Subcutaneous adipose tissue (tissue), 4 donors: ENCODE data around the gene SNCG. TPM values are rescaled to one million over a fixed set of nuclear protein-coding genes. Genes with fewer than 3 reads are reported as not detected.

Experiments
- total RNA-seq, 4 donors: library from RNA; depleted of rRNA; stranded (reverse); fragments of >200 nt; gene quantifications; one replicate each; pipeline ENCODE4 v1.1.0, GENCODE V29; 2016
- TF ChIP-seq, protein P1 (sequence below): fragments of 450-650 bp; IDR thresholded peaks from one replicate; pipeline ENCODE4 v1.5.1; 2016; ENCODE audit warnings: low read depth, mild to moderate bottlenecking, control low read depth, antibody characterized with exemption, moderate library complexity

SNCG gene
- 100 to 1,000 TPM; 172 to 362 (median 205) TPM for total RNA-seq

DNA sequence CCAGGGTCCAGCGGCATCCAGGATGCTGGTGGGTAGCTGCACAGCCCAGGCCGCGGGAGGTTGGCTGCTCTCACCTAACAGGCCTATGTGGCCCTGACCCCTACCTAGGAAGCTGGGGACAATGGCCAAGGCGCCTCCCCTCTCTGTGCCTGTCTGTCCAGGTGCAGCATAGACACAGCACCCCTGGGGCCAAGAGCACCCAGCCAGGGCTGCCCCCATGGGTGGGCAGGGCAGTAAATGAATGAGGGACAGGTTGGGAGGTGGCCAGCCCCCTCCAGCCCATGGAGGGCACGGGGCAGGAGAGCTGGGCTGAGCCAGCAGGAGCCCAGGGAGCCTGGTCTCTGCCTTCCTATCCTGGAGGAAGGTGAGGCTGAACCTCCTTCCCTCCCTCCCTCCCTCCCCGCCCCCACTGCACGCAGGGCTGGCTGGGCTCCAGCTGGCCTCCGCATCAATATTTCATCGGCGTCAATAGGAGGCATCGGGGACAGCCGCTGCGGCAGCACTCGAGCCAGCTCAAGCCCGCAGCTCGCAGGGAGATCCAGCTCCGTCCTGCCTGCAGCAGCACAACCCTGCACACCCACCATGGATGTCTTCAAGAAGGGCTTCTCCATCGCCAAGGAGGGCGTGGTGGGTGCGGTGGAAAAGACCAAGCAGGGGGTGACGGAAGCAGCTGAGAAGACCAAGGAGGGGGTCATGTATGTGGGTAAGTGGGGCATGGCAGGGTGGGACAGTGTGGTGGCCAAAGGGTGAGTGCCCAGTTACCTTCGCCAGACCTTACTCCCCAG is at the start of gene SNCG:
TSS of gene SNCG (plus strand) at position 484 of the 785 bp plus-strand sequence. CDS start at position 583, 99 bp downstream.
- TF ChIP-seq, protein P1, sequence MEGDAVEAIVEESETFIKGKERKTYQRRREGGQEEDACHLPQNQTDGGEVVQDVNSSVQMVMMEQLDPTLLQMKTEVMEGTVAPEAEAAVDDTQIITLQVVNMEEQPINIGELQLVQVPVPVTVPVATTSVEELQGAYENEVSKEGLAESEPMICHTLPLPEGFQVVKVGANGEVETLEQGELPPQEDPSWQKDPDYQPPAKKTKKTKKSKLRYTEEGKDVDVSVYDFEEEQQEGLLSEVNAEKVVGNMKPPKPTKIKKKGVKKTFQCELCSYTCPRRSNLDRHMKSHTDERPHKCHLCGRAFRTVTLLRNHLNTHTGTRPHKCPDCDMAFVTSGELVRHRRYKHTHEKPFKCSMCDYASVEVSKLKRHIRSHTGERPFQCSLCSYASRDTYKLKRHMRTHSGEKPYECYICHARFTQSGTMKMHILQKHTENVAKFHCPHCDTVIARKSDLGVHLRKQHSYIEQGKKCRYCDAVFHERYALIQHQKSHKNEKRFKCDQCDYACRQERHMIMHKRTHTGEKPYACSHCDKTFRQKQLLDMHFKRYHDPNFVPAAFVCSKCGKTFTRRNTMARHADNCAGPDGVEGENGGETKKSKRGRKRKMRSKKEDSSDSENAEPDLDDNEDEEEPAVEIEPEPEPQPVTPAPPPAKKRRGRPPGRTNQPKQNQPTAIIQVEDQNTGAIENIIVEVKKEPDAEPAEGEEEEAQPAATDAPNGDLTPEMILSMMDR = no peak

DNA sequence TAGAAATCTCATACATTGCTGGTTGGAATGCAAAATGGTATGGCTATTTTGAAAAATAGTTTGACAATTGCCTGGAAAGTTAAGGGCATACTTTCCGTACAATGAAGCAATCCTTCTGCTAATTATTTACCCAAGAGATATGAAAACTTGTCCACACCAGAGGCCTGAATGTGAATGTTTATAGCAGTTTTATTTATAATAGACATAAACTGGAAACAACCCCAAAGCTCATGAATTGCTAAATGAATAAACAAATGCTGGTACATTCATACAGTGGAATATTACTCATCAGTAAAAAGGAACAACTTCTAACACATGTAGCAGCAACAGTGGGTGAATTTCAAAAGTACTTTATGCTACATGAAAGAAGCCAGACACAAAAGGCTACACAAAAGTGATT is 43.7 kb upstream of the SNCG start:
- TF ChIP-seq, protein P1 = no peak

DNA sequence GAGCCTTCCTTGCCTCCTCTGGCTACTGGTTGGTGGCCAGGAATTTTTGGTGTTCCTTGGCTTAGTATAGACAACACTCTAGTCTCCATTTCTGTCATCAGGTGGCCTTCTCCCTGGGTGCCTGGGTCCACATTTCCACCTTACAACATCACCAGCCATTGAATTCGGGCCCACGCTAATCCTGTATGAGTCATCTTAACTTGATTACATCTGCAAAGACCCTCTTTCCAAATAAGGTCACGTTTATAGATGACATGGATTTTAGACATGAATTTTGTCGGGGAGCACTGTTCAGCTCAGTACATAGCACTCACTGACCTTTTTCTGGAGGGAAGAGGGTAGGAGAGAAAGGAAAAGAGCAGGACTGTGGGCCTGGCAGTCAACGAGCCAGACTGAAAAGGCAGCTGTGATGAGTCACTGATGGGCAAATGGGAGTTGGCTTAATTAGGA is 40.4 kb upstream of the SNCG start:
- TF ChIP-seq, protein P1 = no peak

DNA sequence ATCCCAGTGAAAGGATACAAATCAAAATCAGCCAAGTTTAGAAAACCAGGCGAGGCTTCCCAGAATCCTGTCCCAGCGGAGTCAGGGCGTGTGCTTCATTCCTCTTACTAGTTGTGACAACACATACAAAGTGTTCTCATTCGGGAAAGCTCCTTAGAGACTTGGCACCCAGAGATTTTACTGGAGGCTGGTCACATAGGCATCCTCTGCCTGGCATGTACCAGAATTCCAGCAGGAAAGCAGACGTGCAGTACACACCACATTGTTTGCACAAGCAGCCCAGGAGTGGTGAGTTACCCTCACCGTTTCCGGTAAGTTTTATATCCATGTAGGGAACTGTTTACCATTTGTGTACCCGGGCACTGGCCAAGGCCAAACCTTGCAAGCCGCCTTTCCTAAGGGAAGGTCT is 35.8 kb upstream of the SNCG start:
- TF ChIP-seq, protein P1 = no peak

DNA sequence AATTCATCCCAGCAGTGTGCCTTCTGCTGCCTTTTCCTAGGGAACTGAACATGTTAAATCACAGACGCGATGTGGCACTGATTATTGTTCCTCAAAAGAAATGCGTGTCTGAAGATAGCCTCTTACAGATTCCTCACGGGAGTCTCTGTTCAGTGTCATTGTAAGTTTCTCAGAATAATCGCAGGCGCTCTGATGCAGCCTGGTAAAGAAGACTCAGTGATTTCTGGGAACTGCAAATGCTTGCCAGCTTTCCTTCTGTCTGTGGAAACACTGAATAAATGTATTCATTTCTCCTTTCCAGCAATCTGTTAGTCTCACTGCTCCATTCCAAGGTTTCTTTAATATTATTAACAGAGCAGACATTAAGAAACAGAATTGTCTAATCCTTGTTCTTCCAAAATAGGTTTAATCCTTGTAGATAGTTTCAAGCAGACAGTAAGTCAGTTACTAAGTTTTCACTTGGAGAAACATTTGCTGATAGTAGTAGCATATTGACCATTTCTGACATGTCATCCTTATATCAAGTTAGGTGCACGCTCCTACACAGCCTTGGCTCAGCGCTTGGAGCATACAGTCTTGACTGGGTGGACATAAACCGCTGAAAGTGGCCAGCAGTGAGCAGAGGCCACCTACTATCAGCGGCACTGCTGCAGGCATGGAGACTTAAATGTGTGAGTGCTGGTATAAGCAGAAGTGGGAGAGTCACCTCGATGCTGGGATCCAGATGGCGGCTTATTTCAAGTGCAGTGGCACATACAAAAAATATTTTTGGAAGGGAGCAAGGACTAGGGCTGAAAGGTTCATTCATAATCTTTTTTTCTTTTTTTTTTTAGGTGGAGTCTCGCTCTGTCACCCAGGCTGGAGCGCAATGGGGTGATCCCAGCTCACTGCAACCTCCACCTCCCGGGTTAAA is 28.7 kb upstream of the SNCG start:
- TF ChIP-seq, protein P1 = no peak

DNA sequence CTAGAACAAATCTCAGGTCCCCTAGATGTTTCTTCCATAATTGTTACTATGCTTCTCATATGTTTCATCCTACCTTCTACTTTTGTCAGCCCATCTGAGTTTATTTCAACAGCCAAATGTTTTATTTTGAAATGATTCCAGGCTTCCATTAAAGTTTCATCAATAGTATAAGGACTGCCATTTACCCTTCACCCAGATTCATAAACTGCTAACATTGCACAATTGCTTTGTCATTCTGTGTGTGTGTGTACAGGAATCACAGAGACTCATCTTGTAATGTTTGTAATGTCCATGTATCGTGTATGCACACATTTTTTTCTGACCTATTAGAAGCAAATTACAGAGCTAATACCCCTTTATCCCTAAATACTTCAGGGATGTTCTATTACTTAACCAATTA is 26.5 kb upstream of the SNCG start:
- TF ChIP-seq, protein P1 = no peak

DNA sequence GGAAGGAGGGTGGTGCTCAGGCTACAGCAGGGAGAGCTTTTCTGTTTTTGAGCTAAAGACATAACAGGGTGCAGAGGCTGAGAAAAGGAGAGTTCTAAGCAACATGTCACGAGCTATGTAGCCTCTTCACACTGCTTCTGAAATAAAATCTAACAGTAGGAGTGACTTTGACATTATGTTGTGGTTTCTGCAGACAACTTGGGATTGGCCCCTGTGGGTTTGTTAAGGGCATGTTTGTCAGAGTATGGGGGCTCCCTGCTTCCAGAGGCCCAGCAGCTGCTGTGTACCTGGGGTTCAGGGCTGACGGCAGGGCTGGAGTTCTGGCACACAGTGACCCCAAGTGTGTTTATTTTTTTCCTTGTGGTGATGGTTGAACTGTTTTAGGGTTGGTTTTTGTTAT is 25.7 kb upstream of the SNCG start:
- TF ChIP-seq, protein P1 = no peak
